NB4 (cell line): Measurements from ENCODE around the gene TMEM14A.

Source experiments
- CTCF ChIP-seq: IDR thresholded peaks from one replicate; pipeline ENCODE4 v1.5.1; 2012; ENCODE audit warnings: low read depth, low read length
- MAX ChIP-seq: IDR thresholded peaks from 2 replicates; pipeline ENCODE4 v1.6.1; 2011; ENCODE audit warnings: low read depth, low read length
- MYC ChIP-seq: IDR thresholded peaks from 2 replicates; pipeline ENCODE4 v1.6.1; 2011; ENCODE audit warnings: low read depth, low read length
- POLR2A ChIP-seq: IDR thresholded peaks from 2 replicates; pipeline ENCODE4 v1.6.1; 2011; ENCODE audit warnings: mild to moderate bottlenecking; ENCODE audit not compliant: insufficient read length; ENCODE audit errors: extremely low read depth

GRCh38 chr6:52634211-52634610 lies 36.7 kb upstream of the TMEM14A start:
- no peak for TF ChIP-seq POLR2A
- TF ChIP-seq CTCF, result no peak
- TF ChIP-seq MAX, result no peak
- no peak for TF ChIP-seq MYC
